PC-3 (cell line): Measurements from ENCODE around the gene B3GNT4. TPM values are rescaled to one million over a fixed set of nuclear protein-coding genes. Genes with fewer than 3 reads are reported as not detected.

Source experiments
- ATAC-seq: fragments of 200-7000 bp; cut with Tn5 transposase; 2 replicates; pipeline ENCODE4 v1.9.1; 2020; ENCODE audit warnings: mild to moderate bottlenecking, moderate library complexity
- BruUV-seq: library from RNA; stranded (reverse); fragments of 400-500 nt; replicated peaks from 2 replicates; lab custom pipeline; 2021; lab: Mats Ljungman, UMichigan
- CTCF ChIA-PET: fragments of 300-600 bp; sonication (Branson Sonifier 250); formaldehyde crosslinking; loops from one replicate; lab custom pipeline; 2022; ENCODE audit warnings: antibody characterized with exemption; lab: Charles Lee
- POLR2A ChIA-PET: fragments of 300-600 bp; sonication (Branson Sonifier 250); formaldehyde crosslinking; loops from one replicate; lab custom pipeline; 2022; ENCODE audit warnings: antibody characterized with exemption; ENCODE audit not compliant: unreplicated experiment; lab: Charles Lee
- DNase-seq: peaks from one replicate; pipeline ENCODE4 v3.0.0-alpha.2; 2015
- H2AFZ ChIP-seq: fragments of 300-600 bp; sonication (generic); 2 replicates; pipeline ENCODE4 v1.6.0; 2016; ENCODE audit warnings: antibody characterized with exemption, low read length
- H3F3A ChIP-seq: fragments of 300-600 bp; sonication (generic); one replicate; pipeline ENCODE4 v1.6.0; 2017; ENCODE audit warnings: antibody characterized with exemption, low read length, control low read depth, mild to moderate bottlenecking; ENCODE audit not compliant: unreplicated experiment
- H3K27ac ChIP-seq: fragments of 300-600 bp; sonication (generic); 2 replicates; pipeline ENCODE4 v1.5.1; 2016; ENCODE audit warnings: mild to moderate bottlenecking, low read length
- H3K27me3 ChIP-seq: fragments of 300-600 bp; sonication (generic); 2 replicates; pipeline ENCODE4 v1.6.1; 2016; ENCODE audit warnings: low read length, mixed read lengths
- H3K36me3 ChIP-seq: fragments of 300-600 bp; sonication (generic); 2 replicates; pipeline ENCODE4 v1.6.1; 2016; ENCODE audit warnings: low read depth, mixed run types, low read length, mixed read lengths
- H3K4me1 ChIP-seq: fragments of 300-600 bp; sonication (generic); 2 replicates; pipeline ENCODE4 v1.5.1; 2016; ENCODE audit warnings: low read length; ENCODE audit not compliant: insufficient read depth
- H3K4me2 ChIP-seq: fragments of 300-600 bp; sonication (generic); 2 replicates; pipeline ENCODE4 v1.6.0; 2016; ENCODE audit warnings: low read length
- H3K4me3 ChIP-seq: fragments of 300-600 bp; sonication (generic); 2 replicates; pipeline ENCODE4 v1.5.1; 2016; ENCODE audit warnings: mild to moderate bottlenecking, low read length, mixed read lengths
- H3K79me2 ChIP-seq: fragments of 300-600 bp; sonication (generic); 2 replicates; pipeline ENCODE4 v1.6.1; 2017; ENCODE audit warnings: low read length, mixed read lengths
- H3K9ac ChIP-seq: fragments of 300-600 bp; sonication (generic); 2 replicates; pipeline ENCODE4 v1.6.0; 2016; ENCODE audit warnings: mild to moderate bottlenecking, low read length
- H3K9me2 ChIP-seq: fragments of 300-600 bp; sonication (generic); replicated peaks from 2 replicates; pipeline ENCODE4 v1.6.1; 2016; ENCODE audit warnings: mixed run types, low read length, mixed read lengths
- H3K9me3 ChIP-seq: fragments of 300-600 bp; sonication (generic); 2 replicates; pipeline ENCODE4 v1.6.1; 2016; ENCODE audit warnings: low read length, mixed read lengths
- H4K20me1 ChIP-seq: fragments of 300-600 bp; sonication (generic); 2 replicates; pipeline ENCODE4 v1.6.1; 2016; ENCODE audit warnings: low read length, mixed read lengths
- CTCF ChIP-seq: fragments of 300-600 bp; sonication (generic); conservative IDR thresholded peaks from 2 replicates; pipeline ENCODE4 v1.5.1; 2017; ENCODE audit warnings: antibody characterized with exemption, low read depth, mild to moderate bottlenecking, low read length
- EZH2 ChIP-seq: fragments of 300-600 bp; sonication (generic); IDR thresholded peaks from one replicate; pipeline ENCODE4 v1.6.1; 2017; ENCODE audit warnings: antibody characterized with exemption, mild to moderate bottlenecking, low read length; ENCODE audit not compliant: unreplicated experiment
- EZH2phosphoT487 ChIP-seq: fragments of 300-600 bp; sonication (generic); IDR thresholded peaks from 2 replicates; pipeline ENCODE4 v1.6.1; 2018; ENCODE audit warnings: mild to moderate bottlenecking, antibody characterized with exemption, low read length, borderline replicate concordance
- intact Hi-C: fragments of 100-400 bp; cut with micrococcal nuclease; formaldehyde crosslinking; loops from 2 replicates; pipeline ENCODE4 v1.9.0; 2023
- total RNA-seq: library from RNA; depleted of rRNA; stranded (reverse); fragments of >200 nt; gene quantifications from 2 replicates; pipeline ENCODE4 v1.2.3, GENCODE V29; 2014

The B3GNT4 gene
- total RNA-seq, 1 experiment from 2014 or later: 4.0 TPM

- H3K36me3 ChIP-seq: peaks cover 22% of the 10 kb centered on the region
- TF ChIP-seq EZH2phosphoT487 (no peak), EZH2 (no peak), CTCF (no peak)
- no peaks in the 10 kb centered on the region for H3K9me2 ChIP-seq
- H3K79me2 ChIP-seq: peaks cover 32% of the 10 kb centered on the region
- no peak overlapping the region for H2AFZ ChIP-seq
- ATAC-seq (no peak), DNase-seq (no peak)
- no peak overlapping the region for H3K4me2 ChIP-seq
- H3K27me3 ChIP-seq: no peaks in the 10 kb centered on the region
- H3F3A ChIP-seq: no peaks in the 10 kb centered on the region
- no TSS peak for BruUV-seq
- intact Hi-C loops: loop anchor here (5.0 kb wide), 1 partner anchor 40 kb away; the partner anchor contains the start of gene VPS33A
- no peak overlapping the region for H3K4me3 ChIP-seq
- no peak overlapping the region for H3K9ac ChIP-seq
- POLR2A ChIA-PET: no interaction called here
- peaks cover 18% of the 10 kb centered on the region for H3K4me1 ChIP-seq
- H4K20me1 ChIP-seq: peaks cover 9% of the 10 kb centered on the region; the same call in 1 of the 2 replicates
- H3K9me3 ChIP-seq: no peaks in the 10 kb centered on the region
- H3K27ac ChIP-seq: no peak overlapping the region
- CTCF ChIA-PET: no interaction called here
Observed at GRCh38 chr12:122227341-122227740, 23.8 kb downstream of the B3GNT4 start.

- Histone ChIP-seq H3K9me2 (no peaks in the 10 kb centered on the region), H3K4me3 (no peak overlapping the region), H2AFZ (no peak overlapping the region), H3K27me3 (no peaks in the 10 kb centered on the region), H4K20me1 (peaks cover 9% of the 10 kb centered on the region; the same call in 1 of the 2 replicates), H3K4me2 (no peak overlapping the region), H3K27ac (no peak overlapping the region), H3K4me1 (peaks cover 18% of the 10 kb centered on the region), H3F3A (no peaks in the 10 kb centered on the region), H3K9ac (no peak overlapping the region), H3K79me2 (peaks cover 25% of the 10 kb centered on the region), H3K36me3 (peaks cover 20% of the 10 kb centered on the region), H3K9me3 (no peaks in the 10 kb centered on the region)
- ChIA-PET POLR2A (no interaction called here), CTCF (no interaction called here)
- TF ChIP-seq EZH2 (no peak), CTCF (no peak), EZH2phosphoT487 (no peak)
- no TSS peak for BruUV-seq
- DNase-seq (no peak), ATAC-seq (no peak)
- intact Hi-C loops: loop anchor here (5.0 kb wide), 1 partner anchor 39 kb away; the partner anchor contains the start of gene VPS33A
Observed at GRCh38 chr12:122228092-122228491, 24.6 kb downstream of the B3GNT4 start.

DNA sequence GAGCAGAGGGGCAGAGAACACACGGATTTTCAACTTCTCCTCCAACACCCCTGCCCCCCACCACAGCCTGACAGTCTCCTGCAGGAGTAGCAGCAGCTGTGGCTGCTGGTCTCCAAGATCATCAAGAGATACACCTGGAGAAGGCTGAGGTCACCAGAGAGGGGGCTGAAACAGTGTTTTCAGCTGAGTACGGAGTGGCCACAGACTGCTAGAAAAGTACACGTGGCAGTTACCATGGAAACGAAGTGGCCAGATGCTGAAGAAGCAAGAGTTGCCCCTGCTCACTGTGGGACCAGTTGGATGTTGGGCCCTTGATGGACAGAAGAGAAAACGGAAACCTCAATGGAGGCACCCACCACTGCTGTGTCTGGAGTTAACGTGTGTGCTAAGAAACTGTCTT lies 27.3 kb downstream of the B3GNT4 start:
- POLR2A ChIA-PET: no interaction called here

More for the DNA sequence above, 27.3 kb downstream of the B3GNT4 start:
- Histone ChIP-seq H3K79me2 (no peaks in the 10 kb centered on the region), H3K4me3 (no peak overlapping the region), H3K9me2 (no peaks in the 10 kb centered on the region), H3K4me1 (peaks cover 5% of the 10 kb centered on the region), H3K4me2 (no peak overlapping the region), H3K27me3 (no peaks in the 10 kb centered on the region), H3K9ac (no peak overlapping the region), H3K9me3 (no peaks in the 10 kb centered on the region), H2AFZ (no peak overlapping the region), H3K27ac (no peak overlapping the region), H3K36me3 (peaks cover 11% of the 10 kb centered on the region), H3F3A (no peaks in the 10 kb centered on the region), H4K20me1 (no peaks in the 10 kb centered on the region)
- no peak for DNase-seq
- intact Hi-C loops: no loop called here
- CTCF ChIA-PET: no interaction called here
- no TSS peak for BruUV-seq
- TF ChIP-seq CTCF (no peak), EZH2 (no peak), EZH2phosphoT487 (no peak)
- no peak for ATAC-seq
